Fibroblast of the aortic adventitia (primary cell): ENCODE measurements around the gene ZNF469. TPM values are rescaled to one million over a fixed set of nuclear protein-coding genes. Genes with fewer than 3 reads are reported as not detected.

Source experiments
- DNase-seq: peaks from one replicate; pipeline ENCODE4 v3.0.0-alpha.2; 2010; ENCODE audit warnings: low read depth
- H3K4me3 ChIP-seq: 2 replicates; pipeline ENCODE4 v1.5.1; 2011; ENCODE audit warnings: low read depth, mild to moderate bottlenecking, control low read depth, low read length, moderate library complexity
- CTCF ChIP-seq: IDR thresholded peaks from 2 replicates; pipeline ENCODE4 v1.5.1; 2011; ENCODE audit warnings: mild to moderate bottlenecking, low read length, control low read depth, inconsistent platforms; ENCODE audit not compliant: insufficient read depth
- total RNA-seq: library from RNA; depleted of rRNA; stranded (reverse); fragments of >200 nt; gene quantifications from 2 replicates; pipeline ENCODE4 v1.2.3, GENCODE V29; 2012; ENCODE audit warnings: low replicate concordance

ZNF469 gene
- total RNA-seq = 5.8 and 7.0 TPM in 2 replicates

GRCh38 chr16:88382491-88383400, at the start of gene ZNF469:
TSS of gene ZNF469 (plus strand) at chr16:88382959. CDS start at chr16:88427471, 44,512 bp downstream.
- TF ChIP-seq CTCF = no peak
- DNase-seq = peak; percentile 40
- peak within 1 kb of the TSS; percentile 77 for H3K4me3 ChIP-seq

- DNase-seq = peak; percentile 12
- TF ChIP-seq CTCF = no peak
- H3K4me3 ChIP-seq = peak overlapping the region; percentile 13
Observed at GRCh38 chr16:88333848-88334777, 48.6 kb upstream of the ZNF469 start.

GRCh38 chr16:88334778-88335720, 47.7 kb upstream of the ZNF469 start:
- no peak for TF ChIP-seq CTCF
- peak; percentile 6 for DNase-seq
- H3K4me3 ChIP-seq = no peak overlapping the region

GRCh38 chr16:88337021-88337420, 45.7 kb upstream of the ZNF469 start:
- no peak overlapping the region for H3K4me3 ChIP-seq
- no peak for TF ChIP-seq CTCF
- no peak for DNase-seq

GRCh38 chr16:88337538-88337937, 45.2 kb upstream of the ZNF469 start:
- no peak for TF ChIP-seq CTCF
- H3K4me3 ChIP-seq = no peak overlapping the region
- no peak for DNase-seq

- no peak overlapping the region for H3K4me3 ChIP-seq
- DNase-seq = no peak
- TF ChIP-seq CTCF = no peak
Observed at GRCh38 chr16:88338111-88338510, 44.6 kb upstream of the ZNF469 start.
